ENCODE measurements around the gene PKN1.
"Not testable (repeated sequence)": the region's sequence is repeated elsewhere in the genome, so short reads cannot be mapped to it uniquely, and the experiment has no call there.

PKN1 gene

GRCh38 chr19:14487370-14488125 lies 54.4 kb downstream of the PKN1 start:
- no peak for DNase-seq (ENCODE audit: low spot score)

- DNase-seq (ENCODE audit: low spot score): no peak
These were observed 59.7 kb downstream of the PKN1 start for GRCh38 chr19:14492756-14493337.

GRCh38 chr19:14494411-14494810 lies 61.3 kb downstream of the PKN1 start:
- no peak for DNase-seq (ENCODE audit: low spot score)

DNA sequence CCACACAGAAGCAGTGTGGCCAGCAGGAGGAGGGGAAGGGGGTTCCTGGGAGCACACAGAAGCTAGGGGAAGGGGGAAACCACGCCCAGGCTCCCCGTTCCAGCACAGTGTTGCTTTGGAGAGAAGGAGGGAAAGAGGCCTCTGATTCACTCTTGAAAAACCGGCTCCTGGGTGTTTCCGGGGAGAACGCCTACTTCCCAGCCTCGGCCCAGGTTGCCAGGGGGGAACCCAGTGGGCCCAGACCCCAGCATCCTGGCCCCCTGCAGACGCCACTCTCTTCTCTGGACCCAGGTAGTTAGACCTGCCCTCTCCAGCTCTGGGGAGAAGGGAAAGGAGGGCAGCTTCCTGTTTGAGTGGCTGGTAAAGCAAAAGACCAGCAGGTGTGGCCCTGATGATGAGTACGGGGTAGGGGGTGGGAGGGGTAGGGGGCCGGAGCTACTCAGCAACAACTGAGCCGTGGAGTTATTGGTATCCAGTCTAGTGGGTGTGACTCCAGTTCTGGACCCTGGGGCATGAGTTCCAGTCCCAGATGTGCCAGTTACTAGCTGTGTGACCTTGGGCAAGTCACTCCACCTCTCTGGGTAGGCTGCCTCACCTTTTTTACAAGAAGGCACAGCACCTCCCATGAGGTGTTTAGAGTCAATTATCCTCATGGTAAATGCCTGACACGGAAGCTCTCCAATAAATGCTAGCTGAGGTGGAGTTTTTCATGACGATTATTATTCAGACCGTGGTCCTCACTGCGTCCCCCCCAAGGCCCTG lies 62.0 kb downstream of the PKN1 start:
- no peak for DNase-seq (ENCODE audit: low spot score)

- DNase-seq (ENCODE audit: low spot score): no peak
These were observed 62.5 kb downstream of the PKN1 start for GRCh38 chr19:14495672-14496028.

DNA sequence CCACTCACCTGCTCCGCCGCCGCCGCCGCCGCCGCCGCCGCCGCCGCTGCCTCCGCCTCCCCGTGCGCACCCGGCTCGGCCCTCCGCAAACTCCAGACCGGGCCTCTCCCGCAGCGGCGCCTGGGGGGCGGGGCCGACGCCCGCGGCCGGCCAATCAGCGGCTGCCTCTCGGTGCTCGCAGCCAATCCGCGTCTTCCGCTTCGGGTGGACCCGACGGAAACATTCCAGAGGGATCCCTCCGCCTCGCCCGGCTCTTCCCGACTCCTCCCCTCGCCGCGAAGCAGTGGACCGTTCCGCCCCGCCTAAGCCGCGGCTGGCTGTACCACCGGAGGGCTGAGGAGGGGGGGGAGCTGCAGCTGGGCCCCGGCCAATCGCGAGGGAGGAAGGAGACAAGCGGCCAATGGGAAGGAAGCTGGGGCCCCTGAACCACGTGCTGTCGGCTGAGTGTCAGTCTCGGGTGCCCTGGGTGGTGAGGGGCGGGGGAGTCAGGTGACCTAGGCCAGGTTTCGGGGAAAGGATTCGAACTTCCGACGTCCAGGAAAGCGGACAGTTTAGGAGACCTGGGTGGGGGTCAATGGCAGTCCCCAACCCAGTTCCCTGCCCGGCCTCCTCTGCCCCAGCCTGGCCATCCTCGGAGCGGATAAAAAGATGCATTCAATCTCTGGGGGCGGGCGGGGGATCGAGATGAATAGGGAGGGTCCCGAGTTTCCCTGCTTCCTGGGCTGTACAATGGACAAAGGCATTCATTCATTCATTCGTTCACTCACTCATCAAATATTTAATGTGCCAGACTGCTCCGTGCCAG lies 63.1 kb downstream of the PKN1 start, which contains the start of gene GIPC1:
GIPC1 (minus strand) TSS at position 99 of the 805 bp plus-strand sequence. CDS start 13,151 bp downstream, outside the sequence.
- peak; percentile 98 for DNase-seq (ENCODE audit: low spot score)

DNA sequence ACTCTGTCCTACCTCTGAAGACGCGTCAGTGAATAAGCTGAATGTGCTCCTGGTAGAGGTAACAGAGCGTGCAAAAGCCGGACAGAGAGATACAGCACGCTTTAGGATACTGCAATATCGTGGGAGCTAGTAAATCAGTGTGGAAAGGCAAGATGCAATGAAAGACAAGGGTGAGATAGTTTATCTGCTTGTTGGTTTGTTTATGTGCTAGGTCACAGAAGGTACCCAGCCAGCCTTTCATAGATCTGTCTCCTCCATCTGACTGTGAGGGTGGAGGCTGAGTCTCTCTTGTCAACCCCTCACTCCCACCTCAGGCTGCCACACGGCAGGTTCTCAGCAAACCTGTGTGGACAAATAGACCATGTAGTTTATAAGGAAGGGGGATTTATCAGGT lies 63.7 kb downstream of the PKN1 start:
- DNase-seq (ENCODE audit: low spot score): no peak

DNA sequence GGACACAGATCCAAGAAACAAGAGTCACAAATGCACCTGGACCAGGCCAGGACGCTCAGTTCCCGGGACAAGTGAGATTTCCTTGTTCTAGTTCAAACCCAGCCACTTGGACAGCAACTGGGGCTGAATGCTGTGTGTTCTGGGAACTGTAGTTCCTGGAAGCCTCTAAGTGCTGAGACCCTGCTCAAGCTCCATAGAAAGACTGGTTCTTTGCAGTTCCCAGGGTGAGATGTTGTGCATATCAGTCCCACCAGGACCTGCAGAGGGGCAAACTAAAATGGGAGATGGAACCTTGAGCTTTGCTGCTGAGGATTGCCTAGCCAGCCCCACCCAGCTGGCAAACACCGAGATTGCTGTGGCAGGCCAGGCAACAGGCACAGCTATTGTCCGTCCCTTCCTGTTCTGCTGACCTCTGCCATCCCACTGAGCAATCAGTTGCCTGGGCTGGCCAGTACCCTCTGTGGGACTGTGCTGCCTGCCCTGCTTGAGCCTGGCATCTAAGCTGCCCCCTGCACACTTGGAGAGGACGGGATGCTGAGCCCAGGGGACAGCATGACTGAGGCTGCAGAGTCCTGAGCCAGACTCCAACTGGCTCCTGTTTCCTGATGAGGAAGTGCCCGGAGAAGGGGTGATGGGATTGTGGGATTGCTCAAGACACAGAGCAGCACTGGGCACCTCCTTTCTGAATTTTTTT lies 64.3 kb downstream of the PKN1 start:
- DNase-seq (ENCODE audit: low spot score): no peak

DNA sequence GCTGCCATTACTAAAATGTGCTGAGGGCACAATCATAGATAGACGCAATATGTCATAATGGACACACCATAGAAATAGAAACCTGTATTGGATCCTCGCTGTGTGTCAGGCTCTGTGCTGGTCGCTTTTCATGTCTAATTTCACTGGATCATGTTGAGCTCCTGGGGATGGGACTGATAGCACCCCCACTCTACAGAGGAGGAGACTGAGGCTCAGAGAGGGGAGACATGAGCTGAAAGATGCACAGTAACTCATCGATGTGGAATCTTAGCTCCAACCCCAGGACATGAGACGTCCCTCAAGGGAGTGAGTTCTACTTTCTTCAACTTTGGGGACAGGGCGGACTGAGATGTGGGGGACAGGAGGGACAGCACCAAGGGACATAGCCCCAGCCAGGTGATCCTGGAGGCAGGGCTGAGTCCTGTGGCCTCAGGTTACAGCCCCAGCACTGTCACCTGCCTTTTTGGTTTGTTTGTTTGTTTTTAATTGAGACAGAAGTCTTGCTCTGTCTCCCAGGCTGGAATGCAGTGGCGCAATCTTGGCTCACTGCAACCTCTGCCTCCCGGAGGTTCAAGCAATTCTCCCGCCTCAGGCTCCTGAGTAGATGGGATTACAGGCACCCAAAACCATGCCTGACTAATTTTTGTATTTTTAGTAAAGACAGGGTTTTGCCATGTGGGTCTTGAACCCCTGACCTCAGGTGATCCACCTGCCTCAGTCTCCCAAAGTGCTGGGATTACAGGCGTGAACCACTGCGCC lies 69.4 kb downstream of the PKN1 start:
- DNase-seq (ENCODE audit: low spot score): no peak

DNA sequence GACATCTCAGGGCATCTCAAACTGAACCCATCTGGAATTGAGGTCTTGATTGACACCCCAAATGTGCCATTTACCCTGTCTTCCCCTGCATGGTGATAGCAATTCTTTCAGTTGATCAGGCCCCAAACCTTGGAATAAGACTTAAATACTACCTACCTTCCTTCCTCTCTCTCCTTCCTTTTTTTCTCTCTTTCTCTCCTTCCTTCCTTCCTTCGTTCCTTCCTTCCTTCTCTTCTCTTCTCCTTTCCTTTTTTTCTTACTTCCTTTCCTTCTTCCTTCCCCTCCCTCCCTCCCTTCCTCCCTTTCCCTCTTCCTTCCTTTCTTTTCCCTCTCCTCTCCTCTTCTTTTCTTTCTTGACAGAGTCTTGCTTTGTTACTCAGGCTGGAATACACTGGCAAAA lies 70.2 kb downstream of the PKN1 start:
- DNase-seq (ENCODE audit: low spot score): no peak

DNA sequence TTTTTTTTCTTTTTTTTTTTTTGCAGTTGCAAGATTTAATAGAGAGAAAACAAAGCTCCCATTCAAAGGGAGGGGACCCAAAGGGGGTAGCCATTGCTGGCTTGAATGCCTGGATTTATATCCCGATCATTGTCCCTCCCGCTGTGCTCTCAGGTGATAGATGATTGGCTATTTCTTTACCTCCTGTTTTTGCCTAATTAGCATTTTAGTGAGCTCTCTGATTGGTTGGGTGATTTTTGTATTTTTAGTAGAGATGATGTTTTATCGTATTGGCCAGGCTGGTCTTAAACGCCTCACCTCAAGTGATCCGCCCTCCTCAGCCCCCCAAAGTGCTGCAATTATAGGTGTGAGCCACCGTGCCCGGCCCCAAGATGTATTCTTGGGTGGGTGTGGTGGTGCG lies 71.5 kb downstream of the PKN1 start:
- DNase-seq (ENCODE audit: low spot score): not testable (repeated sequence)

- peak; percentile 89 for DNase-seq (ENCODE audit: low spot score)
These were observed 72.6 kb downstream of the PKN1 start for GRCh38 chr19:14505488-14506239.

GRCh38 chr19:14507704-14508542 lies 74.8 kb downstream of the PKN1 start:
- no peak for DNase-seq (ENCODE audit: low spot score)

DNA sequence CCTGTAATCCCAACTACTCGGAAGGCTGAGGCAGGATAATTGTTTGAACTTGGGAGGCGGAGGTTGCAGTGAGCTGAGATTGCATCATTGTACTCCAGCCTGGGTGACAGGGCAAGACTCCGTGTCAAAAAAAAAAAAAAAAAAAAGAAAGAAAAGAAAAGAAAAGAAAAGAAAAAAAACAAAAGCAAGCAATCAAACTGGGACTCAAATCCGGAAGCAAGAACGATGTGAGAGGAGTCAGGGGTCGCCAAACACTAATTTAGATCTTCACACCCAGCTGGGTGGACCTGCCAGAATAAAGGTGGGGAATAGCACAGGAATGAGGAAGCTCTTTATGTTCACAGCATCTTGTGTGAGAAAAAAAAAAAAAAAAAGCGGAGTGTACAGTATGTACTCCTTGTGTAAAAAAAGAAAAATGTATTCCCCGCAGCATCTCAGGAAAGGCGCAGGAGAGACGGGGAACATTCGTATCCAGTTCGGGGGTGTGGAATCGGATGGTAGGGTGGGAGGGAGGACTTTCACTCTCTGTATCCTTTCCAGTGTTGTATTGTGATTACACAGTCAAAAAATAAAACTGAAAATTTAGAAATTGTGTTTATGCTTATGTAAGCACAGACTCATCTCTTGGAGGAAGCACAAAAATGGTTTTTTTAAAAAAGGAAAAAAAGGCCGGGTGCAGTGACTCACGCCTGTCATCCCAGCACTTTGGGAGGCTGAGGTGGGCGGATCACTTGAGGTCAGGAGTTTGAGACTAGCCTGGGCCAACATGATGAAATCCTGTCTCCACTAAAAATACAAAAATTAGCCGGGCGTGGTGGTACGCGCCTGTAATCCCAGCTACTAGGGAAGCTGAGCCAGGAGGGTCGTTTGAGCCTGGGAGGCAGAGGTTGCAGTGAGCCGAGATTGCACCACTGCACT lies 77.5 kb downstream of the PKN1 start:
- no peak for DNase-seq (ENCODE audit: low spot score)

DNA sequence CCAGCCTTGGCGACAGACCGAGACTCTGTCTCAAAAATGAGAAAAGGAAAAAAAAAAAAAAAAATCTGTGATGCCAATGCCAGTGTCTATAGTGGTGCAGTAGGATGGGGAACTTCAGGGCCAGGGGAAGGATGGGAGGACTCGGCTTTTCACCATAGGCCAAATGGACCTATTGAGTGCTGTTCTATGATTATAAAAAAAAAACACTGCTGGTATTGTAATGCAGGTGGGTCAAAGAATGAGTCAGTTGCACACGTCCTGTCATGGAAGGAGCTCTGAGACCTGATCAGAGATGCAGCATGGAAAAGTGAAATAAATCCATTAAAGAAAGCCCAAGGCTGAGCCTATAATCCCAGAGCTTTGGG lies 78.1 kb downstream of the PKN1 start:
- DNase-seq (ENCODE audit: low spot score): no peak

DNA sequence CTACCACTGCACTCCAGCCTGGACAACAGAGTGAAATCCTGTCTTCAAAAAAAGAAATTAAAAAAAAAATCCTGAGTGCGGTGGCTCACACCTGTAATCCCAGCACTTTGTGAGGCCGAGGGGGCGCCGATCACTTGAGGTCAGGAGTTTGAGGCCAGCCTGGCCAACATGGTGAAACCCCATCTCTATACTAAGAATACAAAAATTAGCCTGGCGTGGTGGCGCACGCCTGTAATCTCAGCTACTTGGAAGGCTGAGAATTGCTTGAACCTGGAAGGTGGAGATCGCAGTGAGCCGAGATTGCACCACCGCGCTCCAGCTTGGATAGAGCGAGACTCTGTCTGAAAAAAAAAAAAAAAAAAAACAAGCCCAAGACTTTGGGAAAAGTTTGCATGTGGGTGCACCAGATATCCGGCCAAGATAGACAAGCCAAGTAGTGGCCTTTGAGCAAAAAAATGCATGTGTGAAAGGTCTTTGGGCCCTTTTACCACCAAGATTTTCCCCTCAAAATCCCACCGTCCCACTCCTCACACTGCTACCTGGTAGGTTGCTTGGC lies 79.4 kb downstream of the PKN1 start:
- DNase-seq (ENCODE audit: low spot score): no peak

- no peak for DNase-seq (ENCODE audit: low spot score)
These were observed 81.2 kb downstream of the PKN1 start for GRCh38 chr19:14514215-14514863.
